ENCODE results near the gene USP24. TPM values are rescaled to one million over a fixed set of nuclear protein-coding genes. Genes with fewer than 3 reads are reported as not detected.
A peak's percentile ranks its signal among the peaks of the same experiment; 100 is the strongest.

USP24 gene
- polyA plus RNA-seq, 1 experiment = 20.9 TPM

- no peak overlapping the region for H3K27ac ChIP-seq (ENCODE audit: low read depth, low read length)
- ChIA-PET CTCF (no interaction called here), POLR2A (interaction anchor here (1.0 kb wide), 2 partner anchors 10 to 123 kb away, joined by 3 read pairs; no protein-coding TSS in a partner anchor)
- no peaks in the 10 kb centered on the region for H3K27me3 ChIP-seq (ENCODE audit: control insufficient read depth, insufficient read depth, low read length)
- TF ChIP-seq CTCF (IDR thresholded peaks at IDR 0.05; ENCODE audit: low read depth, low read length) = no peak
- DNase-seq (ENCODE audit: low read depth, low spot score) = no peak
- H3K9me3 ChIP-seq (ENCODE audit: control insufficient read depth, insufficient read depth, low read length) = no peaks in the 10 kb centered on the region
- H3K4me3 ChIP-seq (ENCODE audit: low read depth, low read length) = peak overlapping the region; percentile 78
Measured at GRCh38 chr1:55214934-55215193, 300 bp downstream of the USP24 start.

- no peak for DNase-seq (ENCODE audit: low read depth, low spot score)
- Histone ChIP-seq H3K4me3 (ENCODE audit: low read depth, low read length) (peak overlapping the region; percentile 78), H3K27me3 (ENCODE audit: control insufficient read depth, insufficient read depth, low read length) (no peaks in the 10 kb centered on the region), H3K27ac (ENCODE audit: low read depth, low read length) (no peak overlapping the region), H3K9me3 (ENCODE audit: control insufficient read depth, insufficient read depth, low read length) (no peaks in the 10 kb centered on the region)
- no peak for TF ChIP-seq CTCF (IDR thresholded peaks at IDR 0.05; ENCODE audit: low read depth, low read length)
- CTCF ChIA-PET = no interaction called here
- POLR2A ChIA-PET = interaction anchor here (1.0 kb wide), 2 partner anchors 9 to 124 kb away, joined by 3 read pairs; no protein-coding TSS in a partner anchor
Measured at GRCh38 chr1:55214212-55214933, 791 bp downstream of the USP24 start.

- no peak overlapping the region for H3K27ac ChIP-seq (ENCODE audit: low read depth, low read length)
- H3K9me3 ChIP-seq (ENCODE audit: control insufficient read depth, insufficient read depth, low read length) = no peaks in the 10 kb centered on the region
- H3K4me3 ChIP-seq (ENCODE audit: low read depth, low read length) = peak overlapping the region; percentile 78
- no peaks in the 10 kb centered on the region for H3K27me3 ChIP-seq (ENCODE audit: control insufficient read depth, insufficient read depth, low read length)
- no peak for TF ChIP-seq CTCF (IDR thresholded peaks at IDR 0.05; ENCODE audit: low read depth, low read length)
- DNase-seq (ENCODE audit: low read depth, low spot score) = no peak
- ChIA-PET CTCF (no interaction called here), POLR2A (no interaction called here)
Measured at GRCh38 chr1:55213885-55214211, 1.3 kb downstream of the USP24 start.

DNA sequence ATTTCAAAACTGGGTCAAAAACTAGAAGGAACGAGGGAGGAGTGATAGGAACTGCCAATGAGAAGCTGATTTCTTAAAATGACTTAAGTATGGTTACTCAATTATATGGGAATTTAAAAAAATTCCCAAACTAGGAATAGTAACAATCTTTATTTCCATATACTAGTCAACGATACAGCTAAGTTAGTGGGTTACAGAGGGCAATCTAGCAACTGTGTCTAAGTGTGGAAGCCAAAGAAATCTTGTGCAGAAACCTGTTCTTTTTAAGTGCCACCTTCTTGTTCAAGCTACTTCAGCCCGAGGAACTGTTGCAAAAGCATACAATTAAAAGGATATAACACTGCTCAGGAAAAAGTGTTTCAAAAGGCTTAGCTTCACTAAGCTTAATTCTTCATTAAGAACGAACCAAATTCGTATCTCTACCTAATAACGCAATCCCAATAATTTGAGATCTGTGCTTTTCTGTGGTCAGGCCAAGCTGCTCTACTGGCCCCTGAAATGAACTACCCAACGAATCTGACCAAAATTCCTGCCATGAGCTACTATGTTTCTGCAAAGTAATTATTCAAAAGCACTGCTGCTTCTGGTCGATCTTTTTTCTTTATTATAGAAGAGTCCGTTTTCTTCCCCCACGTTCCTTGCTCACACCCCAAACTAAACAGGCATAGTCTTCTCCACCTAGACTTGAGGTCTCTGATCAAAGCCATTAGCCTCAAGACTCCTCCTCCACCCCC lies 1.8 kb downstream of the USP24 start:
- ChIA-PET POLR2A (interaction anchor here (0.6 kb wide), 1 partner anchor 22 kb away, joined by 6 read pairs; no protein-coding TSS in a partner anchor), CTCF (interaction anchor here (0.6 to 1.0 kb wide), 2 partner anchors 1366 to 1371 kb away, joined by 3 to 6 read pairs; no protein-coding TSS in a partner anchor)
- TF ChIP-seq CTCF (IDR thresholded peaks at IDR 0.05; ENCODE audit: low read depth, low read length) = no peak
- H3K27me3 ChIP-seq (ENCODE audit: control insufficient read depth, insufficient read depth, low read length) = no peaks in the 10 kb centered on the region
- no peak for DNase-seq (ENCODE audit: low read depth, low spot score)
- peak overlapping the region; percentile 78 for H3K4me3 ChIP-seq (ENCODE audit: low read depth, low read length)
- no peak overlapping the region for H3K27ac ChIP-seq (ENCODE audit: low read depth, low read length)
- H3K9me3 ChIP-seq (ENCODE audit: control insufficient read depth, insufficient read depth, low read length) = no peaks in the 10 kb centered on the region
